MM.1S (cell line): Measurements from ENCODE around the gene LIPG.

Experiments used
- DNase-seq: peaks from one replicate; pipeline ENCODE4 v3.0.0-alpha.2; 2015
- H2AFZ ChIP-seq: fragments of 300-600 bp; sonication (generic); 2 replicates; pipeline ENCODE4 v1.6.0; 2016; ENCODE audit warnings: antibody characterized with exemption, low read length
- H3F3A ChIP-seq: fragments of 300-600 bp; sonication (generic); 2 replicates; pipeline ENCODE4 v1.6.1; 2016; ENCODE audit warnings: mild to moderate bottlenecking, antibody characterized with exemption, low read length, moderate library complexity, mixed read lengths; ENCODE audit not compliant: insufficient read depth
- H3K27ac ChIP-seq: fragments of 300-600 bp; sonication (generic); 2 replicates; pipeline ENCODE4 v1.5.1; 2016; ENCODE audit warnings: mild to moderate bottlenecking, low read length
- H3K27me3 ChIP-seq: fragments of 300-600 bp; sonication (generic); replicated peaks from 2 replicates; pipeline ENCODE4 v1.6.0; 2016; ENCODE audit warnings: low read length; ENCODE audit not compliant: insufficient read depth
- H3K36me3 ChIP-seq: fragments of 300-600 bp; sonication (generic); replicated peaks from 2 replicates; pipeline ENCODE4 v1.6.1; 2016; ENCODE audit warnings: mild to moderate bottlenecking, low read length, mixed read lengths; ENCODE audit not compliant: insufficient read depth
- H3K4me1 ChIP-seq: fragments of 300-600 bp; sonication (generic); 2 replicates; pipeline ENCODE4 v1.6.1; 2016; ENCODE audit warnings: low read length, mixed read lengths
- H3K4me2 ChIP-seq: fragments of 300-600 bp; sonication (generic); 2 replicates; pipeline ENCODE4 v1.6.0; 2016; ENCODE audit warnings: low read depth, low read length
- H3K4me3 ChIP-seq: fragments of 300-600 bp; sonication (generic); 2 replicates; pipeline ENCODE4 v1.5.1; 2016; ENCODE audit warnings: low read length, mixed read lengths
- H3K79me2 ChIP-seq: fragments of 300-600 bp; sonication (generic); 2 replicates; pipeline ENCODE4 v1.6.1; 2016; ENCODE audit warnings: mixed run types, low read length, mixed read lengths
- H3K9ac ChIP-seq: fragments of 300-600 bp; sonication (generic); 2 replicates; pipeline ENCODE4 v1.6.1; 2016; ENCODE audit warnings: low read length, mixed read lengths
- H3K9me2 ChIP-seq: fragments of 300-600 bp; sonication (generic); replicated peaks from 2 replicates; pipeline ENCODE4 v1.6.1; 2016; ENCODE audit warnings: mild to moderate bottlenecking, low read length, mixed read lengths; ENCODE audit not compliant: insufficient read depth
- H3K9me3 ChIP-seq: fragments of 300-600 bp; sonication (generic); replicated peaks from 2 replicates; pipeline ENCODE4 v1.6.1; 2016; ENCODE audit warnings: mild to moderate bottlenecking, low read length, mixed read lengths; ENCODE audit not compliant: insufficient read depth
- H4K20me1 ChIP-seq: fragments of 300-600 bp; sonication (generic); 2 replicates; pipeline ENCODE4 v1.6.1; 2016; ENCODE audit warnings: mild to moderate bottlenecking, low read length, moderate library complexity, mixed read lengths; ENCODE audit not compliant: insufficient read depth
- CTCF ChIP-seq: fragments of 300-600 bp; sonication (generic); IDR thresholded peaks from 2 replicates; pipeline ENCODE4 v1.5.1; 2016; ENCODE audit warnings: antibody characterized with exemption, low read length, mixed read lengths
- EZH2 ChIP-seq: fragments of 300-600 bp; sonication (generic); optimal IDR thresholded peaks from 2 replicates; pipeline ENCODE3; 2017; ENCODE audit warnings: low read depth, mild to moderate bottlenecking, antibody characterized with exemption, low read length, mixed read lengths
- EZH2phosphoT487 ChIP-seq: fragments of 300-600 bp; sonication (generic); IDR thresholded peaks from 2 replicates; pipeline ENCODE4 v1.6.1; 2018; ENCODE audit warnings: antibody characterized with exemption, low read length

LIPG gene

GRCh38 chr18:49515516-49515915 is 46.3 kb upstream of the LIPG start:
- Histone ChIP-seq H3K4me3 (no peak overlapping the region), H3K9ac (no peak overlapping the region), H3K9me2 (no peaks in the 10 kb centered on the region), H3K4me2 (no peak overlapping the region), H2AFZ (no peak overlapping the region), H3K9me3 (no peaks in the 10 kb centered on the region), H3K27ac (no peak overlapping the region), H3K36me3 (no peaks in the 10 kb centered on the region), H4K20me1 (no peaks in the 10 kb centered on the region), H3K79me2 (no peaks in the 10 kb centered on the region), H3F3A (no peaks in the 10 kb centered on the region), H3K4me1 (no peaks in the 10 kb centered on the region), H3K27me3 (no peaks in the 10 kb centered on the region)
- TF ChIP-seq CTCF (no peak), EZH2phosphoT487 (no peak), EZH2 (no peak)
- DNase-seq: no peak

DNA sequence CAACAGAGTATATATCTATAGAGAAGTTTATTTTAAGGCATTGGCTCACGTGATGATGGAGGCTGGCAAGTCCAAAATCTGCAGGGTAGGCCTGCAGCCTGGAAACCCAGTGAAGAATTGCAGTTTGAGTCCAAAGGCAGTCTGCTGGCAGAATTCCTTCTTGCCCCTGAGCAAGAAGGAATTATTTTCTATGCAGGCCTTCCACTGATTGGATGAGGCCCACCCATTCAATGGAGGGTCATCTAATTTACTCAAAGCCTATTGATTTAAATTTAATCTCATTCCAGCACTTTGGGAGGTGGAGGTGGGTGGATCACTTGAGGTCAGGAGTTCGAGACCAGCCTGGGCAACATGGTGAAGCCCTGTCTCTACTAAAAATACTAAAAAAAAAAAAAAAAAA is 44.4 kb upstream of the LIPG start:
- Histone ChIP-seq H3K4me3 (no peak overlapping the region), H3K36me3 (no peaks in the 10 kb centered on the region), H3K79me2 (no peaks in the 10 kb centered on the region), H3K9me3 (no peaks in the 10 kb centered on the region), H3F3A (no peaks in the 10 kb centered on the region), H4K20me1 (no peaks in the 10 kb centered on the region), H3K4me2 (no peak overlapping the region), H3K4me1 (no peaks in the 10 kb centered on the region), H3K27ac (no peak overlapping the region), H3K27me3 (no peaks in the 10 kb centered on the region), H3K9me2 (no peaks in the 10 kb centered on the region), H2AFZ (no peak overlapping the region), H3K9ac (no peak overlapping the region)
- DNase-seq: no peak
- TF ChIP-seq EZH2 (no peak), EZH2phosphoT487 (no peak)

- no peak overlapping the region for H3K9ac ChIP-seq
- H3K27me3 ChIP-seq: no peaks in the 10 kb centered on the region
- no peaks in the 10 kb centered on the region for H3K9me2 ChIP-seq
- H3K27ac ChIP-seq: no peak overlapping the region
- H3K4me2 ChIP-seq: no peak overlapping the region
- H3K4me3 ChIP-seq: no peak overlapping the region
- TF ChIP-seq EZH2 (no peak), EZH2phosphoT487 (no peak), CTCF (no peak)
- no peaks in the 10 kb centered on the region for H3K79me2 ChIP-seq
- H3K36me3 ChIP-seq: no peaks in the 10 kb centered on the region
- H2AFZ ChIP-seq: no peak overlapping the region
- no peaks in the 10 kb centered on the region for H4K20me1 ChIP-seq
- no peaks in the 10 kb centered on the region for H3K9me3 ChIP-seq
- DNase-seq: no peak
- H3K4me1 ChIP-seq: no peaks in the 10 kb centered on the region
- no peaks in the 10 kb centered on the region for H3F3A ChIP-seq
Measured at GRCh38 chr18:49519101-49519971, 42.5 kb upstream of the LIPG start.

GRCh38 chr18:49520661-49521145 is 41.2 kb upstream of the LIPG start:
- Histone ChIP-seq H3K27ac (no peak overlapping the region), H4K20me1 (no peaks in the 10 kb centered on the region), H3K4me1 (no peaks in the 10 kb centered on the region), H3K9me3 (no peaks in the 10 kb centered on the region), H2AFZ (no peak overlapping the region), H3K4me2 (no peak overlapping the region), H3F3A (no peaks in the 10 kb centered on the region), H3K79me2 (no peaks in the 10 kb centered on the region), H3K36me3 (no peaks in the 10 kb centered on the region), H3K27me3 (no peaks in the 10 kb centered on the region), H3K9ac (no peak overlapping the region), H3K9me2 (no peaks in the 10 kb centered on the region), H3K4me3 (no peak overlapping the region)
- no peak for DNase-seq
- TF ChIP-seq EZH2phosphoT487: no peak
- TF ChIP-seq CTCF: no peak
- TF ChIP-seq EZH2: no peak
